Mesendoderm (in vitro differentiated cells): ENCODE data around the gene TFCP2L1.

Experiments used
- DNase-seq: peaks from one replicate; pipeline ENCODE4 v3.0.0; 2013
- H2AK5ac ChIP-seq: 2 replicates; pipeline ENCODE4 v1.6.1; 2013; ENCODE audit warnings: low read length, inconsistent platforms
- H2BK120ac ChIP-seq: 2 replicates; pipeline ENCODE4 v1.6.1; 2013; ENCODE audit warnings: low read depth, mild to moderate bottlenecking, low read length, moderate library complexity, mixed read lengths
- H2BK15ac ChIP-seq: replicated peaks from 2 replicates; pipeline ENCODE4 v1.6.1; 2013; ENCODE audit warnings: low read depth, mild to moderate bottlenecking, moderate library complexity
- H2BK5ac ChIP-seq: 2 replicates; pipeline ENCODE4 v1.6.1; 2013; ENCODE audit warnings: low read length, inconsistent platforms
- H3K18ac ChIP-seq: 2 replicates; pipeline ENCODE4 v1.6.1; 2013; ENCODE audit warnings: mild to moderate bottlenecking, low read length, mixed read lengths
- H3K23ac ChIP-seq: one replicate; pipeline ENCODE4 v1.6.1; 2013; ENCODE audit warnings: low read length
- H3K27ac ChIP-seq: 2 replicates; pipeline ENCODE4 v1.5.1; 2013; ENCODE audit warnings: low read depth, mild to moderate bottlenecking, inconsistent platforms, low read length, moderate library complexity
- H3K27me3 ChIP-seq: 2 replicates; pipeline ENCODE4 v1.6.1; 2013; ENCODE audit warnings: low read length, control low read depth, mild to moderate bottlenecking, inconsistent platforms; ENCODE audit not compliant: insufficient read depth, poor library complexity
- H3K36me3 ChIP-seq: 2 replicates; pipeline ENCODE4 v1.6.1; 2013; ENCODE audit warnings: low read length, inconsistent platforms; ENCODE audit not compliant: control insufficient read depth, insufficient read depth
- H3K4ac ChIP-seq: one replicate; pipeline ENCODE4 v1.6.1; 2013; ENCODE audit warnings: low read depth, mild to moderate bottlenecking, low read length, moderate library complexity
- H3K4me1 ChIP-seq: 2 replicates; pipeline ENCODE4 v1.6.1; 2013; ENCODE audit warnings: low read depth, low read length, inconsistent platforms; ENCODE audit not compliant: control insufficient read depth
- H3K4me2 ChIP-seq: 2 replicates; pipeline ENCODE4 v1.6.1; 2013; ENCODE audit warnings: low read length
- H3K4me3 ChIP-seq: 2 replicates; pipeline ENCODE4 v1.5.1; 2013; ENCODE audit warnings: mild to moderate bottlenecking, low read length
- H3K56ac ChIP-seq: one replicate; pipeline ENCODE4 v1.6.1; 2013; ENCODE audit warnings: low read length
- H3K79me1 ChIP-seq: 2 replicates; pipeline ENCODE4 v1.6.1; 2013; ENCODE audit warnings: low read length, inconsistent platforms
- H3K79me2 ChIP-seq: 2 replicates; pipeline ENCODE4 v1.6.1; 2013; ENCODE audit warnings: mild to moderate bottlenecking, low read length; ENCODE audit not compliant: control insufficient read depth, insufficient read depth
- H3K9ac ChIP-seq: 2 replicates; pipeline ENCODE4 v1.6.1; 2013; ENCODE audit warnings: low read length, inconsistent platforms
- H4K5ac ChIP-seq: one replicate; pipeline ENCODE4 v1.6.1; 2013; ENCODE audit warnings: low read length
- H4K8ac ChIP-seq: one replicate; pipeline ENCODE4 v1.6.1; 2013; ENCODE audit warnings: low read depth, mild to moderate bottlenecking, control low read depth, low read length, moderate library complexity
- WGBS: extraction: QIAGEN DNeasy Blood & Tissue Kit; methylation state at CpG from one replicate; pipeline ENCODE4 v1.1.7; 2013; ENCODE audit warnings: low lambda C conversion rate, missing lambda C conversion rate; ENCODE audit not compliant: insufficient coverage; ENCODE audit errors: extremely low coverage; 5-methylcytosine and 5-hydroxymethylcytosine counted together

TFCP2L1 gene

DNA sequence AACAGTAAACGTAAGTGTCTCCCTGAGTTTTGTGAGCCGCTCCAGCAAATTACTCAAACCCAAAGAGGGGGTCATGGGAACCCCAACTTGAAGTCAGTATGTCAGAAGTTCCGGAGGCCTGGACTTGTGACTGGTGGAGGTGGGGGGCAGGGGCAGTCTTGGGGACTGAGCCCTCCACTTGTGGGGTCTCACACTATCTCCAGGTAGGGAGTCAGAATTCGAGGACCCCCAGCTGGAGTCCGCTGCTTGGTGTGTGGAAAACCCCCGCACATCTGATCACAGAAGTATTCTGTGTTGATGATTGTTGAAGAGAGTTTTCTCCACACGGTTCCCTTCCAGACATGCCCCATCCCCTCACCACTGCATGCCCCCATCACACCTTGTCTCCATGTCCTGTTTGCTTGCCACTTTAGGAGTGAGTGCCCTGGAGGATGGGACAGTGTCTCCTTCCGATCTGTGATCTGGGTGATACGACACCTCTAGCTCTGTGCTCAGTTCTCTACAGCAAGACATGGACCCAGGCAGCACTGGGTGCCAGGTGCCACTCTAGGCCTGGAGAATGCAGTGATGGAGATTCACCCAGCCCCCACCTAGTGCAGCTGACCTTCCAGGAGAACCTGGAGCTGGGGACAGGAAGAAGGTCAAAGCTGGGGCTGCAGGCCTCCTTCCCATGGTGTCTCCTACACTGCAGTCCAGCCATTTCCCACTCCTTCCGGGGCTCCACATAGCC lies 85.6 kb downstream of the TFCP2L1 start:
- Histone ChIP-seq H4K8ac (no peak overlapping the region), H3K9ac (no peak overlapping the region), H2BK15ac (no peak overlapping the region), H3K79me2 (no peaks in the 10 kb centered on the region), H3K18ac (no peak overlapping the region), H3K79me1 (no peaks in the 10 kb centered on the region), H2BK5ac (no peak overlapping the region), H2BK120ac (no peak overlapping the region), H3K4ac (no peak overlapping the region), H3K27ac (no peak overlapping the region), H2AK5ac (no peak overlapping the region), H3K36me3 (no peaks in the 10 kb centered on the region), H3K27me3 (no peaks in the 10 kb centered on the region), H3K56ac (no peak overlapping the region), H3K4me2 (no peak overlapping the region), H3K23ac (no peak overlapping the region), H4K5ac (no peak overlapping the region), H3K4me1 (no peaks in the 10 kb centered on the region), H3K4me3 (no peak overlapping the region)
- no CpG with 5 or more reads among the region's 10 CpGs for WGBS
- DNase-seq = no peak

DNA sequence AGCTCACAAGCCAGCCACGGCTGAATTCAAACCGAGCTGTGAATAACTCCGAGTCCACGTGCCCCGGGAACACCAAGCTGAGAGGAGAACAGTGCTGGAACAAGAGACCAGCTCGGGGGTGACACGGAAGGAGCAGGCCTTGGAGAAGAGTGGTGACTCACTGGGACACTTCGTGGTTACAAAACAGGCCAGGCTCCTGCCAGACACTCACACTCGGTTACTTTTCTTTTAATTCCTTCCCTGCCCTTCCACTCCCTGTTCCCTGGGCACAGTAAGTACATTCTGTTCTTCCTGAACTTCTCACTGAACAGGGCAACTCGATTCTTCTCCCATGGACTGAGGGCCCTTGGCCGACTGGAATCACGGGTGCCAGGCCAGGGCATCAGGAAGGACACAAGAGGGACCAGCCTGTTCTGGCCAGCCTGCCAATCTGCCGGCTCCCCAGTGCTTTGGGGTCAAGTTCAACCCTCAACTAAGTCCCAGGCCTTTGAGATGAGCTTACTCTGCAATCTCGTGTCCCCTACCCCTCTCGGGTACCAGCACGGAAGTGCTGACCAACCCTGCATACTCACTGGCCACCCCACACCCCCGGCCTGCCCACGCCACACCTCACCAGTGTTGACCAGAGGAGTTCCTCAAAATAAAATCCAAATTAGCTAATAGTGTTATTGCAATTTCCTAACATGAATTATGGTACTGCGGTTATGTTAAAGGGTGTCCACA lies 87.5 kb downstream of the TFCP2L1 start:
- Histone ChIP-seq H3K4me1 (no peaks in the 10 kb centered on the region), H3K23ac (no peak overlapping the region), H3K4ac (no peak overlapping the region), H2AK5ac (no peak overlapping the region), H3K79me2 (no peaks in the 10 kb centered on the region), H3K79me1 (no peaks in the 10 kb centered on the region), H2BK5ac (no peak overlapping the region), H3K4me3 (no peak overlapping the region), H2BK15ac (no peak overlapping the region), H3K27ac (no peak overlapping the region), H4K8ac (no peak overlapping the region), H2BK120ac (no peak overlapping the region), H3K18ac (no peak overlapping the region), H3K36me3 (no peaks in the 10 kb centered on the region), H3K4me2 (no peak overlapping the region), H3K9ac (no peak overlapping the region), H3K56ac (no peak overlapping the region), H4K5ac (no peak overlapping the region), H3K27me3 (no peaks in the 10 kb centered on the region)
- no peak for DNase-seq
- WGBS = no CpG with 5 or more reads among the region's 19 CpGs

DNA sequence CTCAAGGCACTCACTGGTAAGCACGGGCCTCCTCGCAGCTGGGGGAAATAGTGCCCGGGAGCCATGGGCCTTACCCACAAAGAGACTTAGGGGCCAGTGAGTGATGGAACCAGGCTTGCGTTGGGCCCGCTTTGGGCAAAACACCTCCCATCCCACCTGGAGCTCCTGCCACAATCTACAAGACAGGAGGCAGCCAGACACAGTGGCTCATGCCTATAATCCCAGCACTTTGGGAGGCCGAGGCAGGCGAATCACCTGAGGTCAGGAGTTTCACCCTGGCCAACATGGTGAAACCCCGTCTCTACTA lies 88.2 kb downstream of the TFCP2L1 start:
- no peak for DNase-seq
- Histone ChIP-seq H3K79me1 (no peaks in the 10 kb centered on the region), H3K56ac (no peak overlapping the region), H3K4ac (no peak overlapping the region), H3K4me1 (no peaks in the 10 kb centered on the region), H2AK5ac (no peak overlapping the region), H3K9ac (no peak overlapping the region), H3K18ac (no peak overlapping the region), H2BK5ac (no peak overlapping the region), H2BK15ac (no peak overlapping the region), H3K4me2 (no peak overlapping the region), H3K27ac (no peak overlapping the region), H3K4me3 (no peak overlapping the region), H3K79me2 (no peaks in the 10 kb centered on the region), H4K5ac (no peak overlapping the region), H3K23ac (no peak overlapping the region), H2BK120ac (no peak overlapping the region), H3K36me3 (no peaks in the 10 kb centered on the region), H4K8ac (no peak overlapping the region), H3K27me3 (no peaks in the 10 kb centered on the region)
- WGBS = no CpG with 5 or more reads among the region's 8 CpGs

DNA sequence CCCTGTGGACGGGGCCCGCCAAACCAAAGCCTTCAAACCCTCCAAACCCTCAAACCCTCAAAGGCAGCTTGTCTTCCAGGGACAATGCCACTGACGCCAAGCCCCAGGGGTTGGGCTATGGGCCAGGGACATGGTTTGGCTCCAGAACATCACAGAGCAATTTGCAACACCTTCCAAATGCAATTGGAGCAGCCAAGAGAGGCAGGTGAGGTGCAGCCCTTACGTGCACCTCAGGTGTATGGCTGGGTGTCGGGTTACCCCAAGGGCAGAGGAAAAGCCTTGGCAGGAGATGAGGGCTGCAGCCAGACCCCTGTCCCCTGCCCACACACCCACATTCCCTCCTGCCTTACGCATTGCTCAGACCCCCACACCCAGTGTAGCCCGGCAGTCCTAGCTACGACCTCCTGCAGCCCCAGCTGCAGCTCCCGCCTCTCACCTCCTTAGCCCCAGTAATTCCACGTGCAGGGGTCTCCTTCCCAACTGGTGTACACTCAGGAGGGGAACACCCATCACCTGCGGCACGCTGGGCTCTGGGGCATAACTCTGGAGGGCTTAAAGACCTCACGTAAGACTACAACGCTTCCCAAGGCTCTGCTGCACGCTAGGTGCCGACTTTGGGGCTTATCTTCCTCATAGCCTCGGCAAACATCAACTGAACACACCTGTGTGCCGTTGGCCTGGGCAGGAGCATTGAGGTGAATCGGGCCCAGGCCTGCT lies 88.7 kb downstream of the TFCP2L1 start:
- Histone ChIP-seq H3K79me1 (no peaks in the 10 kb centered on the region), H2BK5ac (no peak overlapping the region), H3K79me2 (no peaks in the 10 kb centered on the region)

DNA sequence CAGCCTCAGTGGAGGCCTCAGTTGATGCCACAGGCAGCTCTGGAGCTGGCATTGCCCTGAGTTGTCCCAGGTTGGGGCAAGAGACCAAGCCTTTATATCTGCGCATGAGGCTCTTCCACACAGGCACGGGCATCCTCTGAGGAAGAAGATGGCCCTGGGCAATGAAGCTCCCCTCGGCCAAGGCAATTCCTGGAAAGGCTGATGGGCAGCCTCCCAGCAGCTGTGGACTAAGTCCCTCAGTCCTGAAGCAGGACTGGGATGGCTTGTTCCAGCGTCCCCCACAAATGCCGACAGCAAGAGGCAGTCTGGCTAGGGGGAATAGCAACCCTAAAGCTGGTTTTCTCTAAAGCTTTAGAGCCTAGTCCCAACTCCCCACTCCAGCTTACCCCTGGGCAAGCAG lies 90.0 kb downstream of the TFCP2L1 start:
- Histone ChIP-seq H3K4me2 (no peak overlapping the region), H2BK120ac (no peak overlapping the region), H4K8ac (no peak overlapping the region), H3K27me3 (no peaks in the 10 kb centered on the region), H3K56ac (no peak overlapping the region), H3K79me2 (no peaks in the 10 kb centered on the region), H2BK15ac (no peak overlapping the region), H2AK5ac (no peak overlapping the region), H3K4me3 (no peak overlapping the region), H3K27ac (no peak overlapping the region), H3K9ac (no peak overlapping the region), H3K4me1 (no peaks in the 10 kb centered on the region), H4K5ac (no peak overlapping the region), H3K23ac (no peak overlapping the region), H2BK5ac (no peak overlapping the region), H3K79me1 (no peaks in the 10 kb centered on the region), H3K18ac (no peak overlapping the region), H3K4ac (no peak overlapping the region), H3K36me3 (no peaks in the 10 kb centered on the region)
- no peak for DNase-seq
- no CpG with 5 or more reads among the region's 5 CpGs for WGBS

More for the DNA sequence above, 88.7 kb downstream of the TFCP2L1 start:
- no peak overlapping the region for H2BK120ac ChIP-seq
- H3K9ac ChIP-seq = no peak overlapping the region
- no peak overlapping the region for H2AK5ac ChIP-seq
- H3K18ac ChIP-seq = no peak overlapping the region
- H3K27ac ChIP-seq = no peak overlapping the region
- no peak overlapping the region for H4K5ac ChIP-seq
- no peak for DNase-seq
- H3K4me3 ChIP-seq = no peak overlapping the region
- no peak overlapping the region for H3K4me2 ChIP-seq
- no peak overlapping the region for H3K56ac ChIP-seq
- no peaks in the 10 kb centered on the region for H3K4me1 ChIP-seq
- no peak overlapping the region for H4K8ac ChIP-seq
- H3K4ac ChIP-seq = no peak overlapping the region
- WGBS = no CpG with 5 or more reads among the region's 19 CpGs
- no peaks in the 10 kb centered on the region for H3K27me3 ChIP-seq
- no peaks in the 10 kb centered on the region for H3K36me3 ChIP-seq
- H3K23ac ChIP-seq = no peak overlapping the region
- H2BK15ac ChIP-seq = no peak overlapping the region
